Fibroblast of villous mesenchyme (primary cell): Measurements from ENCODE around the gene C9. TPM values are rescaled to one million over a fixed set of nuclear protein-coding genes. Genes with fewer than 3 reads are reported as not detected.

Experiments used
- DNase-seq: peaks from one replicate; pipeline ENCODE4 v3.0.0-alpha.2; 2010; ENCODE audit warnings: low read depth
- H3K4me3 ChIP-seq: 2 replicates; pipeline ENCODE4 v1.5.1; 2011; ENCODE audit warnings: low read depth, mild to moderate bottlenecking, low read length
- total RNA-seq: library from RNA; depleted of rRNA; stranded (reverse); fragments of >200 nt; gene quantifications from 2 replicates; pipeline ENCODE4 v1.2.3, GENCODE V29; 2012
- TF ChIP-seq, protein P1 (sequence below): IDR thresholded peaks from 2 replicates; pipeline ENCODE4 v1.5.1; 2012; ENCODE audit warnings: low read depth, mild to moderate bottlenecking, low read length; ENCODE audit not compliant: insufficient read depth

Gene C9
- total RNA-seq: under 0.01 TPM in 1 of 2 replicates, not detected in the other

DNA sequence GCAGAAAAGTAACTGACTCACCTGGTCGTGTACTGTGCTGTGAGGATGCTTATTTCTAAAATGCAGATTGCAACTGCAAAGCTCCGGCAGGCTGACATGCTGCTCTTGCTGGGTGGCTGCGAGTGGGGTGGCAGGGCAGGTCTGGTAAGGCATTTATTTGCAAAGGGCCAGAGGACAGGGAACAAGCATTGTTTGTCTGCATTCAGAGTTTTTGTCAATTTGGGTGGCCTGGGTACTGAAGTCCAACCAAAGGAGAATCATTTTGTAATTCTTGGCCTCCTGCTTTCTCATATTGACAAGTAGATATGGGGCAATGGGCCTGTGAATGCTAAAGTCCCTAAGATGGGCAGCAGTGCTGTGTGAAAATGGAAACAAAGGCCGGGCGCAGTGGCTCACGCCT, at the start of gene C9:
C9 (minus strand) TSS at position 129 of the 400 bp plus-strand sequence; CDS start at position 98, 31 bp downstream.
- DNase-seq: no peak
- TF ChIP-seq, protein P1, sequence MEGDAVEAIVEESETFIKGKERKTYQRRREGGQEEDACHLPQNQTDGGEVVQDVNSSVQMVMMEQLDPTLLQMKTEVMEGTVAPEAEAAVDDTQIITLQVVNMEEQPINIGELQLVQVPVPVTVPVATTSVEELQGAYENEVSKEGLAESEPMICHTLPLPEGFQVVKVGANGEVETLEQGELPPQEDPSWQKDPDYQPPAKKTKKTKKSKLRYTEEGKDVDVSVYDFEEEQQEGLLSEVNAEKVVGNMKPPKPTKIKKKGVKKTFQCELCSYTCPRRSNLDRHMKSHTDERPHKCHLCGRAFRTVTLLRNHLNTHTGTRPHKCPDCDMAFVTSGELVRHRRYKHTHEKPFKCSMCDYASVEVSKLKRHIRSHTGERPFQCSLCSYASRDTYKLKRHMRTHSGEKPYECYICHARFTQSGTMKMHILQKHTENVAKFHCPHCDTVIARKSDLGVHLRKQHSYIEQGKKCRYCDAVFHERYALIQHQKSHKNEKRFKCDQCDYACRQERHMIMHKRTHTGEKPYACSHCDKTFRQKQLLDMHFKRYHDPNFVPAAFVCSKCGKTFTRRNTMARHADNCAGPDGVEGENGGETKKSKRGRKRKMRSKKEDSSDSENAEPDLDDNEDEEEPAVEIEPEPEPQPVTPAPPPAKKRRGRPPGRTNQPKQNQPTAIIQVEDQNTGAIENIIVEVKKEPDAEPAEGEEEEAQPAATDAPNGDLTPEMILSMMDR: no peak

DNA sequence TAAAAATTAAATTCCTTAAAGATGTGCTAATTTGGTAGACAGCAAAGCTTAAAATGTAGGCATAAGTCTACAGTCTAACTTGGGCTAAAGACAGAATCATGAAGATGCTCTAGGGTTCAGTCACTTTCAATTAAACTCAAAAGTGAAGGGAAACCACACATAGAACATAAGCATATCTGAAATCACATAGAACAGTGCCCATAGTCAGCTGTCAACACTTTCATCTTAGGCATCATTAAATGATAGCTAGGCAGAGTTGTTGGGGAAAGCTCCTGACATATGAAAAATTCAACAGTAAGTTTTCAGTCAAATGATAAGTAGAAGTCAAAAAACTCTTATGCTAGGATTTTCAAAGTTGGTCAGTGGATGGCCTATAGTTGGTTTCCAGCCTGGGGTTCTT, 49.5 kb upstream of the C9 start:
- TF ChIP-seq, protein P1: no peak
- no peak for DNase-seq
- no peak overlapping the region for H3K4me3 ChIP-seq

More for the DNA sequence above, at the start of gene C9:
- no peak within 1 kb of the TSS for H3K4me3 ChIP-seq

DNA sequence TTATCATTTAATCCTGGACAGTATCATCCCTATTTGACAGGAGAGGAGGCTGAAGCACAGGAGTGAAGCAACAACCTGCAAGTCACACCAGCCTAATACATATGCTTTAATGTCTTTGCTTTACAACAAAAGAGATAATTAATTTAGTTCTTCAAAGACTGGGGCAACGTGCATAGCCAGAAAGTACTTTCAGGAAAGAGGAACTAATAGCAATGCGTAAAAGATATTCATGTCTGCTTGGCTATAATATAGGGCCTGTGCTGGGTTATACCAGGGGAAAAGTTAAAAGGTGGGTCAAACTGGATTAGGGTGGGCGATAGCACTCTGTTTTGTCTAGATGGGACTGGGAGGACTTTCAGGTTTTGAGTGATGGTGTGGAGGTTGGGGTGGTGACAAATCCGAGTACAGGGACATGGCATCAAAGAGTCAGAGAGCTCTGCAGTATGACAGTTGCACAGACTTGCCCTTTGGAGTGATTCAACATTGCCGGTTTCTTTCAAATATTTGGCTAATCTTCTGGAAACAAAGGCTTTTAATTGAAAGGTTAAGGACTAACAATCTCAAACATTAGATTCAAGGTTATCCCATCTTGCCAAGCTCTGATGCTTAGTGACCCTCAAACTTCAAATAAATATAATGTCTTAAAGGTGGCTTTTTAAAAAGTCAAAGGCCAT, 48.6 kb upstream of the C9 start:
- H3K4me3 ChIP-seq: no peak overlapping the region
- TF ChIP-seq, protein P1: no peak
- DNase-seq: no peak

DNA sequence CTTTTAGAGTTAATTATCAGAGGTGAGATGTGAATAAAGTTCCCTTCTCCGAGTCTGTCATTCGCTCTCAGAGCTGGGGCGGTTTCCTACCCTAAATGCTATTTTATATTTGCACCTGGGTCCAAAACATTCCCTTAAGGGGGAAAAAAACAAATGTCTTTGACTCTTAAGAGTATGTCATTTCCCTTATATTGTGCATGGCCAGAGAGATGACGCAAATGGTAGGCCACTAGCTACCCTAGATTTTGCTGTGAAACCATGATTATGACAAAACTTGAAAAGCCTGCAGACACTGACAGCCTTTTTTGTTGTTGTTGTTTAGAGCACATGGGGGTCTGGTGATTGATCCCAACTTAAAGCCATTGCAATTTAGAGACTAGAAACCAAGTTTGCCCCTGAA, 47.7 kb upstream of the C9 start:
- H3K4me3 ChIP-seq: no peak overlapping the region
- TF ChIP-seq, protein P1: no peak
- DNase-seq: no peak

DNA sequence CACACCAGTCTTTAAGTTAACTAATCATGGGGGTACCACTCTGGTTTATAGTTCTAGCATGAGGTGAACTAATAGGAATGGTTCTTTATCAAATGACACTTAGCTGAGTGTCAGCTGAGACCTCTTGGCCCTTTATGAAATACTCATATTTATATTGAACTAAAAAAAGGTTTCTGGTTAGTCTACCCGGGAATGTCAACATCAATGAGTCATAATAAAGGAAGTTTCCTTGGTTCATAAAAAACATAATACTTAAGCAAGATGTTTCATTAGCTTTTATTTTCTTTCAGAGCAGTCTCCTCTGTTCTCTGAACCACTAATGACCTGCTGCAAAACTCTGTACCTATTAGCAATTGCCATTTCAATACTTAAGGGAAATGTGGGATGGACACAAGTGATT, 46.8 kb upstream of the C9 start:
- TF ChIP-seq, protein P1: no peak
- DNase-seq: peak; percentile 83
- H3K4me3 ChIP-seq: no peak overlapping the region

DNA sequence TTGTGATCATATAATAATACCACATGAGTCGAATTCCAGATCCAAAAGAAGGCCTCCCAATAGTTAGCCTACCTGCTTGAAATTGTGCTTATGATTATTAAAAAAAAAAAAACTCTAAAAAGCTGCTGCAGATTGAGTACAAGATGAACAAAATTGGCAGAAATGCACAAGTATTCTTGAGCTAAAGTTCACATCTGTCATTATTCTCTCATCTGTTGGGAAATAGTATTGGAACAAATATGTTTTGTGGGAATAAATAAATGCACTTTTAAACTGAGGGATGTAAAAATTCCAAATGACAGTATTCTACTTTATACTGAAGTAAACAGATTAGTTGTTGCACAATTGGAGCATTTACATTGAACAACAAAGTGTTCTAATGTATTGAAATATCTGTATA, 44.7 kb upstream of the C9 start:
- no peak for DNase-seq
- TF ChIP-seq, protein P1: no peak
- no peak overlapping the region for H3K4me3 ChIP-seq
